HG02759 (cell line): ENCODE results near the gene IL1A.
"Not testable (repeated sequence)": the region's sequence is repeated elsewhere in the genome, so short reads cannot be mapped to it uniquely, and the experiment has no call there.

Source experiments
- ATAC-seq: cut with Tn5 transposase; IDR thresholded peaks from one replicate; pipeline ENCODE4 v1.9.1; 2021; ENCODE audit warnings: mild to moderate bottlenecking, moderate library complexity; ENCODE audit not compliant: unreplicated experiment

Gene IL1A, protein sequence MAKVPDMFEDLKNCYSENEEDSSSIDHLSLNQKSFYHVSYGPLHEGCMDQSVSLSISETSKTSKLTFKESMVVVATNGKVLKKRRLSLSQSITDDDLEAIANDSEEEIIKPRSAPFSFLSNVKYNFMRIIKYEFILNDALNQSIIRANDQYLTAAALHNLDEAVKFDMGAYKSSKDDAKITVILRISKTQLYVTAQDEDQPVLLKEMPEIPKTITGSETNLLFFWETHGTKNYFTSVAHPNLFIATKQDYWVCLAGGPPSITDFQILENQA

GRCh38 chr2:112784199-112785189 lies at the start of gene IL1A:
Gene IL1A, minus strand, starts transcription at chr2:112784493. Its CDS starts 723 bp downstream, at chr2:112783770.
- no peak for ATAC-seq

DNA sequence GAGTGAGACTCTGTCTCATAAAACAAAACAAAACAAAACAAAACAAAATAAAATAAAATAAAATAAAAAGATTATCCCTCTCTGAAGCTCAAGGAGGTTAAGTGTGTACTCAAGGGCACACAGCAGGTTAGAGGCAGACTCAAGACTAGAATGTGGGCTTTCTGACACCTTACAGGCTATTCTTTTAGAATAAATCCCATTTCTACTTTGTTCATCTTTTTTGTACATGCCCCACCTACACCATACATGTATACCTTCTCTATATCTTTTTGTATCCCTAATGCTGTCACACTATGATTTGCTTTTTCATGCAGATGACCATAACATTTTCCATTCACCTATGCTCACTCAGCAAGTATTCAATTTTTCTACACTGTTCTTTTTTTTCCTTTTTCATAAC lies 49.7 kb upstream of the IL1A start:
- no peak for ATAC-seq

- ATAC-seq = not testable (repeated sequence)
Measured at GRCh38 chr2:112833639-112833931, 49.3 kb upstream of the IL1A start.

- ATAC-seq = no peak
Measured at GRCh38 chr2:112832841-112833638, 48.7 kb upstream of the IL1A start.

GRCh38 chr2:112831946-112832840 lies 47.9 kb upstream of the IL1A start:
- ATAC-seq = no peak

DNA sequence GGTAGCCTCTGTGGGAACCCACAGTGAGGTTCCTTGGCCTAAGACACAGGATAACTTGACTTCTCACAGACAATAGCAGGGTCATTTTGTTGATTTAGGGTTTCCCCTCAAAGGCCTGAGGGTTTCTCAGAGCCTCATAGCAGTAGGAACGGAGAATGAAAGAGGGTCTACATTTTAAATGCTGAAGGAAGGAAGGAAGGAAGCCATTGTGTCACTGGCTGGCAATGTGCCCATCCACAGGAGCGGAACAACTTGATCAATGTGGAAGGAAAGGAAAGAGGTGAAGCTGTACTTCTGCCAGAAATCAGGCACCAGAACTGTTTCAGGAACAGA lies 47.2 kb upstream of the IL1A start:
- no peak for ATAC-seq

GRCh38 chr2:112830682-112831512 lies 46.6 kb upstream of the IL1A start:
- ATAC-seq = no peak

GRCh38 chr2:112829961-112830681 lies 45.8 kb upstream of the IL1A start:
- ATAC-seq = no peak

DNA sequence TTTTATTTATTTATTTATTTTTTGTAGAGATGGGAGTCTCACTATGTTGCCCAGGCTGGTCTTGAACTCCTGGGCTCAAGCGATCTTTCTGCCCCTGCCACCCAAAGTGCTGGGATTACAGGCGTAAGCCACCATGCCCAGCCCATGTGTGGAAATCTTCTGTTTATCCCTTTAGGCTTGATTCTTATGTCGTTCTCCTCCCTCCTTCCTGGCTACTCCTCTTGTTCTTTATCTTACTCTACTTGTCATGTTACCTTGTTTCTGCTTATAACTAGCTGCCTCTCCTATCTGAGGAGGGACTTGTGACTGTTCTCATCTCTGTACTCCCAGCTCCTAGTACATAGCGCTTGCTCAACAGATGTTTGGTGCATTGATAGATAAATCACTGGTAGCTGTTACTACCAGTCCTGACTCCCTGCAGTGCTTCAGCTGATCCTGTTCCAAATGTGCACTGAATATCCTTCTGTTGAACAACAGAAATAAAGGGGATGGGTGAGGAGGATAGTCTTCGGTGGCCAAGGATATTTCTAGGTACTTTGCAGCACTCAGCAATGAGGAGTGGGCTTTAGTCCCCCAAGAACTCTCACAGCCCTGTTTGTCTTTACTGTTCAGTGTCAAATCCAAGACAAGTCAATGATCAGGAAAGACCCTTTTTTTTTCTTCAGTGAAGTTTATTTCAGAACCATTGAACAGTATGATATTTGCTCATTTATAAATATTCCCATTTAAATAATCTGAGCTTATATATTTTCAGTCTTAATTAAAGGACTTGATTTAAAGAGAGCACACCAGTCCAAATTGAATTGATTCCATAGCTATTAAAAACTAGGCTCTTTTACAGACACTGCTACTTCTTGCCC lies 45.0 kb upstream of the IL1A start:
- ATAC-seq = no peak

GRCh38 chr2:112828251-112828691 lies 44.0 kb upstream of the IL1A start:
- ATAC-seq = no peak

- no peak for ATAC-seq
Measured at GRCh38 chr2:112827604-112828185, 43.4 kb upstream of the IL1A start.

GRCh38 chr2:112827009-112827408 lies 42.7 kb upstream of the IL1A start:
- ATAC-seq = no peak

DNA sequence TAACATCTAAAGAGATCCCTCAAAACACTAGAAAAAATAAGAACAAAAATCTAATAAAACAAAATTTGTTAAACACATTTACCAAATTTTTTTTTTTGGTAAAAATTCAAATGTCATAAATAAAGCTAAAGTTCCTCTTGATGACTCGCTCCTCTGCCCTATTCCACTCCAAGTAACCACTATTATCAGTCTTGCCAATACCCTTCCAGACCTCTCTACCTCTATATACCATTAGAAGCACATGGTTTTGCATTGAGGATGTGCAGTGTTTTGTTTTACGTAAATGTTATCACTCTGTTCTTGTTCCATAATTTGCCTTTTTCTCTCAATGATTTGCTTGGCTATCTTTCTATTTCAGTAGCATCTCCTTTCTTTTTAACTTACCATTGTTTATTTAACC lies 41.4 kb upstream of the IL1A start:
- no peak for ATAC-seq

- no peak for ATAC-seq
Measured at GRCh38 chr2:112824694-112825085, 40.4 kb upstream of the IL1A start.

DNA sequence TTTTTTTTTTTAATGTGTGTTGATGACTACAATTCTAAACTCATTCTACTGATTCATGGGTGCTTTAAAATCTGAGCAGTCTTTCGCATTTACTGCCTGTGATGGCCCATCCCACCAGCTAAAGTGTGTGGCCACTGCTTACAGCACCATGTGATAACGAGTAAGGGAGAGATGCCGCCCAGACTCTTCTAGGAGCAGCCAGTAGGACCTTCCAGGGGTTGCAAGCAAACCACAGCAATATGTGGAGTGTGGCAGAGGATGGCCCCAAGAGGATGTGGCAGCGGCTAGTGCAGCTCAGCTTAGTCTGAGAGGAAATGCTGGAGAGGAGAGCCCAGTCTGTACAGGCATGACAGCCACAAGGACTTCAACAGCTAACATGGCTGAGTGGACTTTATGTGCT lies 37.4 kb upstream of the IL1A start:
- peak; percentile 26 for ATAC-seq

- peak; percentile 87 for ATAC-seq
Measured at GRCh38 chr2:112821142-112821541, 36.8 kb upstream of the IL1A start.

DNA sequence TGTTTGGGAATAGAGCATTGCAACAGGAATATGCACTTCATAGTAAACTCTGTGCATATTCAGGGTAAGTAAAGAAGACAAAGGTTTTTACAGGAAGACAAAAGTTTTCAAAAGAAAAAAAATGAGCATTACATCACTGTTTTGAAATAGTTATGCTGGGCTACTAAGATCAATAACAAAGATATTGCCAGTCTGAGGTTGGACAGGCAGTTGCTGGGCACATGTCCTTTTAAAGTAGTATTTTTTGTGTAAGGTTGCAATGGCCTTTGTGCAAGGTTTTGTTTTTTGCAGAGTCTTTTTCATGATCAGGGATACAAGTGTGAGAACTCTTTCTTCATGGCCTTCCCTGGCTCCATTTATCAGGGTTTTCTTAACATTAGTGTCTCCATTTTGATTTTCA lies 36.0 kb upstream of the IL1A start:
- no peak for ATAC-seq

GRCh38 chr2:112819081-112819480 lies 34.8 kb upstream of the IL1A start:
- ATAC-seq = no peak
